ENCODE measurements around the gene MYH13.

DNA sequence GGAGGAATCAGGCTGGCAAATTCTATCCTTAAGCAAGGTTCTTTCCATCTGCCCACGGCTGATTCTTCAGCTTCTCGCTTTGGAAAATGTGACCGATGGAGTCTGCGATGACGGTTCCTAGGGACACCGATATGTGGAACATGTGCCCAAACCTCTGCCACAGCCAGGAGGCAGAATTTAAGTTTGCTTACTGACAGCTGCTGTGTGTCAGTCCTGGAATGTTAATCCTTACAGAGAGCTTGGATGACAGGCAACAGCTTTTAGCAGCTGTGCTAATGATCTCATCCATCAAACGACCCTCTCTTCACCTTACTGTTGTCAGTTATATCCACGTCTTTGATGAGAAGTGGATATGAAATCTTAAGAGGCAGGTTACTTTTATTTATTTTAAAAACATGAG is 11.4 kb upstream of the MYH13 start:
- TF ChIP-seq, protein P1, sequence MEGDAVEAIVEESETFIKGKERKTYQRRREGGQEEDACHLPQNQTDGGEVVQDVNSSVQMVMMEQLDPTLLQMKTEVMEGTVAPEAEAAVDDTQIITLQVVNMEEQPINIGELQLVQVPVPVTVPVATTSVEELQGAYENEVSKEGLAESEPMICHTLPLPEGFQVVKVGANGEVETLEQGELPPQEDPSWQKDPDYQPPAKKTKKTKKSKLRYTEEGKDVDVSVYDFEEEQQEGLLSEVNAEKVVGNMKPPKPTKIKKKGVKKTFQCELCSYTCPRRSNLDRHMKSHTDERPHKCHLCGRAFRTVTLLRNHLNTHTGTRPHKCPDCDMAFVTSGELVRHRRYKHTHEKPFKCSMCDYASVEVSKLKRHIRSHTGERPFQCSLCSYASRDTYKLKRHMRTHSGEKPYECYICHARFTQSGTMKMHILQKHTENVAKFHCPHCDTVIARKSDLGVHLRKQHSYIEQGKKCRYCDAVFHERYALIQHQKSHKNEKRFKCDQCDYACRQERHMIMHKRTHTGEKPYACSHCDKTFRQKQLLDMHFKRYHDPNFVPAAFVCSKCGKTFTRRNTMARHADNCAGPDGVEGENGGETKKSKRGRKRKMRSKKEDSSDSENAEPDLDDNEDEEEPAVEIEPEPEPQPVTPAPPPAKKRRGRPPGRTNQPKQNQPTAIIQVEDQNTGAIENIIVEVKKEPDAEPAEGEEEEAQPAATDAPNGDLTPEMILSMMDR (IDR thresholded peaks at IDR 0.05) = no peak
- no peak for TF ChIP-seq POLR2AphosphoS5 (IDR thresholded peaks at IDR 0.05)
